ENCODE measurements around the gene NLRP11.

NLRP11 gene

DNA sequence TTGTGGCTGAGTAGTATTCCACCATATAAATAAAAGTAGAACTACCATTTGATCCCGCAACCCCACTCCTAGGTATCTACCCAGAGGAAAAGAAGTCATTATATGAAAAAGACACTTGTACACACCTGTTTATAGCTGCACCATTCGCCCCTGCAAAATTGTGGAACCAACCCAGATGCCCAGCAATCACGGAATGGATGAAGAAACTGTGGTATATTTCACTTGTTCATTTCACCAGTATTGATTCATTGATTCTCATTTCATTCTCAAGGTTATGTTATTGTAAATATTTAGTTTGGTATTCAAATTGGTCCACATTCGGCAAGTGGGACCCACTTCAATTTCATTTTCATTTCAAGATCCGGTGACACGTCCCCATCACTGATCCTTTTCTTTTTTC, 81.1 kb downstream of the NLRP11 start:
- H3K4me3 ChIP-seq (ENCODE audit: low read length), result no peak overlapping the region
- no peak for TF ChIP-seq ZNF274 (IDR thresholded peaks at IDR 0.05; ENCODE audit: low read depth, low read length)

GRCh38 chr19:55738302-55738701, 93.5 kb downstream of the NLRP11 start, which contains the start of gene NLRP9:
Gene NLRP9 (minus strand): TSS chr19:55738402. CDS start chr19:55738374, 28 bp downstream.
- no peak for TF ChIP-seq ZNF274 (IDR thresholded peaks at IDR 0.05; ENCODE audit: low read depth, low read length)
- no peak within 1 kb of the TSS for H3K4me3 ChIP-seq (ENCODE audit: low read length)

Measured in GM08714 (cell line).